GM18909 (cell line): ENCODE data around the gene BRD4.

Source experiments
- ATAC-seq: cut with Tn5 transposase; IDR thresholded peaks from one replicate; pipeline ENCODE4 v1.9.1; 2021; ENCODE audit warnings: mild to moderate bottlenecking; ENCODE audit not compliant: unreplicated experiment, poor library complexity

The BRD4 gene

DNA sequence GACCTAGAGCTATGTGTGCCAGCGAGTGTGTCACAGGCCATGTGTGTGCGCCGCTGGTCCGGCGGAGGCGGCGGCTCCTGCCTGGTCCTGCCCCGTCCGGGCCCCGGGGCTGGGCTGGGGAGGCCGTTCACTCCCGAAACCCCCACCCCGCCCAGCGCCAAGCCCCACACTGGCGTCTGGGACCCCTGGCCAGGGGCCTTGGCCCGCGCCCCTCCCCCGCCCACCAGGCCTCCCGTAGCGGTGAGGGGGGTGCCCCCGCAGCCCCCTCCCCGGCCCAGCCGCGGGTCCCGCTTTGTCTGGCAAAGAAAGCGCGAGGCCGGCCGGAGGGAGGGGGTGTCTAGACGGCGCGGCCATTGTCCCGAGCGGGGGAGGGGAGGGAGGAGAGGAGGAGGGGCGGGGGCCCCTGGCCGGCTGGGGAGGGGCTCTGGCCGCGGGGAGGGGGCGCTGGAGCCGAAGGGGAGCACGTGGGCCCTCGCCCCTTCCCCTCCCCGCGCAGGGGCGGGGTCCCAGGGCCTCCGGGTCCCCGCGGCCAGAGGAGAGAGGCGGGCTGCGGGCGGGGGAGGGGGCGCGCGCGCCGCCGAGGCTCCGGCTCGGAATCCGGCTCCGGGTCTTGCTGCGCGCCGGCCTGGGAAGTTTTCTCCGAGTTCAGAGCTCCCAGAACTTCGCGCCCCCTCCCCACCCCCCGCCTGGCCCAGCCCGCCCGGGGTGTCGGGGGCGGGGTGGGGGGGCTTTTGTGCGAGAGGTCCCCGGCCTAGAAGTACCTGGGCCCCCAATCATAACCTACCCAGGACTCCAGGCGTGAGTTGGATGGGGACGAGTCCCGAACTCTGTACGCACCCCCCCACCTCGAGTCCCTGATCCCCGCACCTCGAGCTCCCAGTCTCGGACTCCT lies 132.4 kb downstream of the BRD4 start:
- no peak for ATAC-seq

DNA sequence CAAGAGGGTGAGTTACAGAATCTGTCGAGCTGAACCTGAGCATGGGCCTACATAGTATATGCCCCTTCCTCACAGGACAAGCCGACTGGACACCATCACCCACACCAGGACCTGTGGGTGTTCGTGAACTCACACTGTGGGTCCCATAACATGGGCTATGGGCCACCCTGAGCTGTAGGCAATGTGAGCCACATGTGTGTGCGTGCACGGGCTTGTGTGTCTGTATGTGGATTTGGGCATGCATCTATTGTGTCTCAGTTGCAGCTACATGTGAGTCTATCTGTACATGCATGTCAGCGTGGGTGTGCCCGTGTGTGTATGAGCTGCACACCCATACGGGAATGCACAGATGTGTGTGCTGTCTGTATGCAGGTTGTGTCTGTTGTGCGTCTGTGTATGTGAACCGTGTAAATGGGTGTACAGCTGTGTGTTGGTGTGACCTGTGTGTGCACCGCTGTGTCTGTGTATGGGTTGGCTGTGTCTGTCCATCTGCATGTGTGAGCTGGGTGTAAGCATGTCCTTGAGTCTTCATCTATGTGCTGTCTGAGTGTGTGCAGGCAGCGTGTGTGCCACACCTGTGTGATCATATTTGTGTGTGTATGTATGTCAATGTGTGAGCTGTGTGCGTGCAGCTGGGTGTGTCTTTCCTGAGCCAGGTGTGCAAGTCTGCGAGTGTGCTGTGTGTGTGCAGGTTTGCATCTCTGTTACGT lies 133.2 kb downstream of the BRD4 start:
- ATAC-seq, result no peak

DNA sequence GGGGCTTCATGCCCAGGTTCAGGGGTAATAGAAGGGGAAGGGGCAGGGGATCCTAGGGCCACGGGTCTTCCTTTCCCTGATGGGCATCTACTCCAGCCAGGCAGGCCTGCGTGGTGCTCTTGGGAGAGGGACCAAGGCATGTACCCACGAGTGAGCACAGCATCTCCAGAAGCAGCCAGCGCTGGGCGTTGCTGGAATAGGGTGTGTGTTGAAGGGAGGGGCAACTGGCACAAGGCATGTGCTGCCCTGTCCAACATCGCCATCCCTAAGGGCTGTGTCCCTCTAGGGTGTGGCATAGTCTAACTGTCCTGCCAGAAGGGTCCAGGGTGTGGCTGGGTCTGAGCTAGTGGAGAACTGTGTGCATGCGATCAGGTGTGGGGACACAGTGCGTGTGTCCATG lies 134.4 kb downstream of the BRD4 start:
- no peak for ATAC-seq

DNA sequence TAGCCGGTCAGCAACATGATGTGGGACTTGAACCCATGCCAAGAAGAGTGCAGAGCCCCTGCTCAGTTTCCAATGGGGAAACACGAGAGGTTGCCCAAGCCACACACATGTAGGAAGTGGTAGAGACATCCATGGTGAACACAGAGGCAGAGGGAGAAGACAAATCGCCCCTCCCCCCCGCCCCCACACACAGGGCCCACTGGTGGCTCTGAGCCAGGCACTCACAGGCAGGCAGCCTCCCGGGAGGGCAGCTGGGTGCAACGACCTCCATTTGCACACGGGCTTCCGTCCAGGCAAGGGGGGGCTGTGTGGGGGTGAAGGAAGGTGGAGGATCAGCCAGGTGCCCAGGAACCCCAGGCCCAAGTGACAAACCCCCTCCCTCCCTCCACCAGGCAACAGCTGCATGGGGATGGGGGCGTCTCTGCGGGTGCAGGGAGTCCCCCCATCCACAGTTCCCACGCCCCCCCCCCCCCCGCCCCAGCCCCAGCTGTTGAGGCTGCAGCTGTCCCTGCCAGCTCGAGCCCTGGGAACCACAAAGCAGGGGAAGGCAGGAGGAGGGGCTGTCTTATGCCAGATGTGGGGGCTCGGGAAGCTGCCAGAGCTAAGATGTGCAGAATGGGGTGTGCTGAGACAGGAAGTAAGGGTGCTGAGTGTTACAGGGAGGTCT lies 134.9 kb downstream of the BRD4 start:
- ATAC-seq, result no peak

DNA sequence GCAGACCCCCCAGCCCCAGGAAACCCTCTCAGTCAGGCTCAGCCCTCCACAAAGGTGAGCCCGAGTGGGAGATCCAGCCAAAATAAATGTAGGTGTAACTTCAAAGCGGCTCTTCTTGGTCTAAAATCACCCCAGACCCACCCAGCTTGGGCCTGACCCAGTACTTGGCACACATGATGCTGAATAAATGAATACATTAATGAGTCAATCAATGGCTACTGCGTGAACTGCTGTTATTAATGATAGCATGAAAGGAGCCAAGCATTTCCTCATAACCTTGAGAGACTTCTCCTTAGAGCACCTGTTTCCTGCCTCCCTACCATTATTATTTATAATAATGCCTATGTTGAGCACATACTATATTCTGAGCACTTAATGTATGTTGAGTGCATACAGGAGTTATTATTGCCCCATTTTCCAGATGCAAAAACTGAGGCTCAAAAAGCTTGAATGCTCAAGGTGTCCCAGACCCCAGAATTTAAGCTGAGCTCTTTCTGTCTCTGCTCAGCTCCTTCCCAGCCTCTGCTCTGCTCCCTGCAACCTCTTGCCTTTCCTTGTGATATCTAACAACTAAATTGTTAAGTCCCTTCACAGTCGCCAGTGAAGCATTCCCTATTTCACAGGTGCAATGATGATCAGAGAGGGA lies 135.9 kb downstream of the BRD4 start:
- ATAC-seq, result no peak

DNA sequence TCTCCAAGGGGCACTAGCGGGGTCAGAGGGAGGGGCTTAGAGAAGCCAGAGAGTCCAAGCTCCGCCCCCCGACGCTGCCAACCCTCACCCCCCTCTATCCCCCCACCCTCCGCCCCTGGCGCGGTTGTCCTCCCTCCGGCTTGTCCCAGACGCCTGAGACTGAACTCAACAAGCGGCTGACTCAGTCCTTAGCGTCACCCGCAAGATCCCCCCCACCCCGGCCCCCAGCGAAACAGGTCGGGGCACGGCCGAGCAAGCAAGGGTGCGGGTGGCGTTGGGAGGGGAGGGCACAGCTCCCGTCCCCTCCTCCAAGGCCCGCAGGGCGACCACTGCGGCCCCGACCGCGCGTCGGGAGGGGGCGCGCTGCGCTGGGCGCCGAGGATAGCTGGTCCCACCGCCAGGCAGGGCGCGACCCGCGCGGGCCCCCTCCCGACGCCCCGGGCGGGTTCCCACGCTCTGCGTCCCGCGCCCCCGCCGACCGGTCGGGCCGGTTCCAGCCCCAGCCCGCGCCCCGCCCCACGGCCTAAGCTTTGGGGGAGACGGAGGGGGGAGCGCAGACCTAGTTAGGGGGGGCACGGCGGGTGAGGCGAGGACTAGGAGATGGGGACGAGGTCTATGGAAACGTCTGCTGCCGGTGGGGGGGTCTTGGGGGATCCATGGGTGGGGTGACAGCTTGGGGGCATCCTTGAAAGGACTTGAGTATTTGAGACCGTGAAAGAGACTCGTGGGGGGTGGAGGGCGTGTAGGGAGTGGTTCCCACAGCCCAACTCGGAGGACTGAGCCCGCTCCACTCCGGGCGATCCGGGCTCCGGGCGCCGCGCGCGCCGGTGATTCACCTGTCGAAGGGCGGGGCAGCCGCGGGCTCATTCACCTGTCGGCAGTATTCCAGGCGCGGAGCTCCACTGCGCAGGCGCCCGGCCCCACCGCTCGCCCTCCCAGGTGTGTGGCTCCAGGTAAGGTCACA lies 136.7 kb downstream of the BRD4 start:
- ATAC-seq, result no peak

DNA sequence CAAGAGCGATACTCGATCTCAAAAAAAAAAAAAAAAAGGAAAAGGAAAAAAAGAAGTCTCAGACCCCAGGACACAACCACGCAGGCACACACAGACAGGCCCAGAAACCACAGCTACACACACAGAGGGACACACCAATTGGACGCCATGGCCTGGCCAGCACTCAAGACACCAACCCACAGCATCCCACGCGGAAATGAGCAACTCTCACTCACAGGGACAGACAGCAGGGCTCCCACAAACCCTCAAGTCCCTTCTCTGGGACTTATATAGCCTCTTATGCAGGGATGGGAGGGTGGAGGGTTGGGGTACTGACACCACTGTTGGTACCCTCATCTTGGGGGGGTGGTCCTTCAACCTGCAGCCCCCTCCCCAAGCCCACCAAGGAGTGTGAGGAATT lies 137.4 kb downstream of the BRD4 start:
- no peak for ATAC-seq

DNA sequence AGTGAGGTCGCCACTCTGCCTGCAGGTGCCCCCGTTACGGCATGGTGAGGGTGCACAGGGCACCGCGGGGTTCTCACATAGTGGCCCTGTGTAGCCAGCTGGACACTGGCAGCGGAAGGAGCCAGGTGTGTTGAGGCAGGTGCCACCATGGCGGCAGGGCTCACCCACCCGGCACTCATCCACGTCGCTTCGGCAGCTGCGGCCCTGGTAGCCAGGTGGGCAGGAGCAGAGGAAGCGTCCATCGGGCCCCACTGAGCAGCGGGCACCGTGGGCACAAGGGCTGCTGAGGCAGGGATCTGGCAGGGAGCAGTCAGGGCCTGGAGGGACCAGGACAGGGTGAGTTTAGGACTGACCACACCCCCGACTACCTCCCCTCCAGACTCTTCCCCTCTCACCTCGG lies 140.4 kb downstream of the BRD4 start:
- ATAC-seq, result no peak

DNA sequence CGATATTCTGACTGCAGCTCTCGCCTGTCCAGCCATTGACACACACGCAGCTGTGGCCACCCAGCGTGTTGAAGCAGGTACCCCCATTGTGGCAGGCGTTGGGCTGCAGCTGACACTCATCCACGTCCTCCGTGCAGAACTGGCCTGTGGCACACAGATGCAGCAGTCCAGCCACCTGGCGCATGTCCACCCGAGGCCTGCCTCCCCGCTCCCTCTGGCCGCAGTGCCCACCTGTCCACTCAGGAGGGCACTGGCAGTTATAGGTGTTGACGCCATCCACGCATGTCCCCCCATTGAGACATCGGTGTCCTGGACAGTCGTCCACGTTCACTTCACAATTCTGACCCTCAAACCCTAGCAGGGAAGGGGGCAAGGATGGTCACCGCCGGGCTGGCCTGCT lies 140.8 kb downstream of the BRD4 start:
- no peak for ATAC-seq

DNA sequence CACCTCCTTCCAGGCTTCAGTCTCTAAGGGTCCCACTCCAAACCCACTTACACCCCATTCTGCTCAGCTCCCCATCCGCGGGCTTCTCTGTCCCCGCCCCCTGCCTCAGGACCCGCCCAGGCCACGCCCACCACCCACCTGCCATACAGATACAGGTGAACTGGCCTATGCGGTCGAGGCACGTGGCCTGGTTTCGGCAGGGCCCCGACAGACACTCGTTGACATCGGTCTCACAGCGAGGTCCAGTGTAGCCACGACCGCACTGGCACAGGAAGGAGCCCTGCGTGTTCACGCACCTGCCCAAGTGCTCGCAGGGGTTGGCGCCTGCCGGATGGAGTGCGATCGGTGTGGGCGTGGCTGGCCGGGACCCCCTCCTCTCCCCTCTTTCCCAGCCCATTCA lies 143.5 kb downstream of the BRD4 start:
- no peak for ATAC-seq

DNA sequence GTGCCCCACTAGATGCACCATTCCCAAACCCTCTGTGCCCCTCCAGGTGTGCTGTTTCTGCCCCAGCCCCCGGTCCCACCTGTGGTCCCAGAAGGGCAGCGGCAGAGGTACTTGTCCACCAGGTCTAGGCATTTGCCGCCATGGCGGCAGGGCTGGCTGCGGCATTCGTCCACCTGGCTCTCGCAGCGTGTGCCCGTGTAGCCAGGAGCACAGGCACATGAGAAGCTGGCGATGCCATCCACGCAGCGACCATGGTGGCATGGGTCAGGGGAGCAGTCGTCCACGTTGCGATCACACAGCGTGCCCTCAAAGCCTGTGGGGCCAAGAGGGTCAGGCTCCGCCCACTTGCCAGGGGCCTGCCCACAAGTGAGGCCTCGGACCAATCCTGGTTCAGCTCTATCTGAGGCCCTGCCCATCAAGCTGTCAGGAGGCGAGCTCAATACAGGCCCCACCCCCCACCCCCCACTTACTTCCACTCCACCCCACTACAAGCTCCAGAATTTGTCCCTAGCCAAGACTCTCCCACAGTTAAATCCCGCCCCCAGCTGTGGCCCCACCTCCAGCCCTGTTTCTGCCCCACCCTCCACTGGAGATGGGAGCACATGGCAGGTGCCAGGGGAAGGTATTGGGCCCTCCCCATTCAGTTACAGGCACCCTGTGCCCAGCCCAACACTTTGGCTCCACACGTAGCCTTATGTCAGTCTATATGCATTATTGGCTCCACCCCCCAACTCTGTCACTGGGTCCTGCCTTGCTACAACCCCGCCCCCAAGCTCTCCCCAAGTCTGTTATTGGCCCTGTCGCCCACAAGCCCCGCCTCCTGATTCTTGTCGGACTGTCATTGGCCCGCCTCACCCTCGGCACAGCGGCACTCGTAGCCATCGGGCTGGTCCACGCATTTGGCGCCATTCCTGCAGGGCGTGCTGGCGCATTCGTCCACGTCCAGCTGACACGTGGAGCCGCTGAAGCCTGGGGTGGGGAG lies 145.0 kb downstream of the BRD4 start:
- no peak for ATAC-seq
